DND-41 (cell line): Measurements from ENCODE around the gene PITPNC1.

ENCODE experiments used
- ATAC-seq: fragments of 200-7000 bp; cut with Tn5 transposase; 3 replicates; pipeline ENCODE4 v1.9.1; 2021; ENCODE audit warnings: low read depth; ENCODE audit not compliant: insufficient read depth
- DNase-seq: peaks from one replicate; pipeline ENCODE4 v3.0.0-alpha.2; 2020
- H2AFZ ChIP-seq: 2 replicates; pipeline ENCODE4 v1.6.0; 2012; ENCODE audit warnings: low read depth, low read length
- H3K27ac ChIP-seq: 2 replicates; pipeline ENCODE4 v1.5.1; 2012; ENCODE audit warnings: low read length, inconsistent platforms
- H3K27me3 ChIP-seq: fragments of 200-600 bp; sonication (generic); 2 replicates; pipeline ENCODE4 v1.6.0; 2012; ENCODE audit warnings: low read length, mild to moderate bottlenecking, inconsistent platforms; ENCODE audit not compliant: insufficient read depth, poor library complexity
- H3K36me3 ChIP-seq: 2 replicates; pipeline ENCODE4 v1.5.1; 2012; ENCODE audit warnings: low read length, inconsistent platforms; ENCODE audit not compliant: insufficient read depth
- H3K4me1 ChIP-seq: 2 replicates; pipeline ENCODE4 v1.5.1; 2012; ENCODE audit warnings: mild to moderate bottlenecking, low read length; ENCODE audit not compliant: insufficient read depth
- H3K4me2 ChIP-seq: 2 replicates; pipeline ENCODE4 v1.6.0; 2012; ENCODE audit warnings: mild to moderate bottlenecking, moderate library complexity, low read length, inconsistent platforms; ENCODE audit not compliant: insufficient read depth
- H3K4me3 ChIP-seq, 2 experiments: fragments of 200-600 bp in 1 of 2; shearing (Covaris generic) in 1 of 2; 2 replicates each; pipeline ENCODE4 v1.5.1; 2012 to 2016; ENCODE audit warnings: inconsistent platforms in 2 of 2, low read length in 2 of 2, mild to moderate bottlenecking in 2 of 2, low read depth in 1 of 2, moderate library complexity in 1 of 2
- H3K79me2 ChIP-seq: 2 replicates; pipeline ENCODE4 v1.6.0; 2012; ENCODE audit warnings: low read length, inconsistent platforms; ENCODE audit not compliant: insufficient read depth
- H3K9ac ChIP-seq: 2 replicates; pipeline ENCODE4 v1.6.0; 2012; ENCODE audit warnings: low read depth, mild to moderate bottlenecking, inconsistent platforms, low read length, moderate library complexity
- H3K9me3 ChIP-seq: 2 replicates; pipeline ENCODE4 v1.5.1; 2012; ENCODE audit warnings: low read length, moderate library complexity, mild to moderate bottlenecking, inconsistent platforms; ENCODE audit not compliant: insufficient read depth, severe bottlenecking
- H4K20me1 ChIP-seq: 2 replicates; pipeline ENCODE4 v1.6.0; 2012; ENCODE audit warnings: low read length; ENCODE audit not compliant: insufficient read depth
- CTCF ChIP-seq: IDR thresholded peaks from 2 replicates; pipeline ENCODE4 v1.5.1; 2012; ENCODE audit warnings: borderline replicate concordance, low read length, moderate library complexity, mild to moderate bottlenecking; ENCODE audit not compliant: poor library complexity, severe bottlenecking; ENCODE audit errors: extremely low read depth
- EZH2 ChIP-seq: IDR thresholded peaks from 3 replicates; pipeline ENCODE4 v1.6.1; 2012; ENCODE audit warnings: borderline replicate concordance, low read depth, mild to moderate bottlenecking, moderate library complexity, low read length, inconsistent platforms; ENCODE audit not compliant: severe bottlenecking

Gene PITPNC1

GRCh38 chr17:67686241-67686640 lies 309.2 kb downstream of the PITPNC1 start:
- no peak overlapping the region for H3K27ac ChIP-seq
- no peak overlapping the region for H3K9ac ChIP-seq
- no peaks in the 10 kb centered on the region for H3K4me1 ChIP-seq
- no peaks in the 10 kb centered on the region for H3K79me2 ChIP-seq
- H3K27me3 ChIP-seq = no peaks in the 10 kb centered on the region
- no peaks in the 10 kb centered on the region for H3K9me3 ChIP-seq
- no peak overlapping the region for H2AFZ ChIP-seq
- no peak overlapping the region for H3K4me2 ChIP-seq
- no peak overlapping the region for H3K4me3 ChIP-seq
- TF ChIP-seq CTCF = no peak
- no peak for TF ChIP-seq EZH2
- H3K36me3 ChIP-seq = no peaks in the 10 kb centered on the region
- DNase-seq (no peak), ATAC-seq (no peak)
- H4K20me1 ChIP-seq = no peaks in the 10 kb centered on the region

- Histone ChIP-seq H3K36me3 (no peaks in the 10 kb centered on the region), H3K79me2 (no peaks in the 10 kb centered on the region), H3K27me3 (no peaks in the 10 kb centered on the region), H3K27ac (no peak overlapping the region), H3K9ac (no peak overlapping the region), H3K4me1 (no peaks in the 10 kb centered on the region), H3K4me2 (no peak overlapping the region), H2AFZ (no peak overlapping the region), H4K20me1 (no peaks in the 10 kb centered on the region), H3K4me3 (no peak overlapping the region), H3K9me3 (no peaks in the 10 kb centered on the region)
- no peak for ATAC-seq
- TF ChIP-seq CTCF (no peak), EZH2 (no peak)
- no peak for DNase-seq
These were observed 310.4 kb downstream of the PITPNC1 start for GRCh38 chr17:67687511-67687910.

GRCh38 chr17:67689534-67690177 lies 312.6 kb downstream of the PITPNC1 start:
- Histone ChIP-seq H3K36me3 (no peaks in the 10 kb centered on the region), H3K4me3 (no peak overlapping the region), H4K20me1 (no peaks in the 10 kb centered on the region), H3K27me3 (no peaks in the 10 kb centered on the region), H3K9me3 (no peaks in the 10 kb centered on the region), H3K27ac (no peak overlapping the region), H3K4me1 (no peaks in the 10 kb centered on the region), H3K4me2 (no peak overlapping the region), H3K79me2 (no peaks in the 10 kb centered on the region), H3K9ac (no peak overlapping the region), H2AFZ (no peak overlapping the region)
- TF ChIP-seq CTCF = peak; percentile 86
- TF ChIP-seq EZH2 = no peak
- DNase-seq (peak; percentile 58), ATAC-seq (peak; percentile 66)

GRCh38 chr17:67693811-67694210 lies 316.7 kb downstream of the PITPNC1 start:
- Histone ChIP-seq H2AFZ (no peak overlapping the region), H3K9ac (no peak overlapping the region), H3K79me2 (no peaks in the 10 kb centered on the region), H3K4me3 (no peak overlapping the region), H3K27me3 (no peaks in the 10 kb centered on the region), H3K9me3 (no peaks in the 10 kb centered on the region), H3K4me1 (no peaks in the 10 kb centered on the region), H4K20me1 (no peaks in the 10 kb centered on the region), H3K36me3 (no peaks in the 10 kb centered on the region), H3K4me2 (no peak overlapping the region), H3K27ac (no peak overlapping the region)
- DNase-seq (no peak), ATAC-seq (no peak)
- TF ChIP-seq EZH2 (no peak), CTCF (no peak)
